SIG-M5 (cell line): ENCODE measurements around the gene CTRB1.
"Not testable (repeated sequence)": the region's sequence is repeated elsewhere in the genome, so short reads cannot be mapped to it uniquely, and the experiment has no call there.

ENCODE experiments used
- DNase-seq: peaks from one replicate; lab custom pipeline; 2025; lab: John Stamatoyannopoulos, UW

Gene CTRB1

DNA sequence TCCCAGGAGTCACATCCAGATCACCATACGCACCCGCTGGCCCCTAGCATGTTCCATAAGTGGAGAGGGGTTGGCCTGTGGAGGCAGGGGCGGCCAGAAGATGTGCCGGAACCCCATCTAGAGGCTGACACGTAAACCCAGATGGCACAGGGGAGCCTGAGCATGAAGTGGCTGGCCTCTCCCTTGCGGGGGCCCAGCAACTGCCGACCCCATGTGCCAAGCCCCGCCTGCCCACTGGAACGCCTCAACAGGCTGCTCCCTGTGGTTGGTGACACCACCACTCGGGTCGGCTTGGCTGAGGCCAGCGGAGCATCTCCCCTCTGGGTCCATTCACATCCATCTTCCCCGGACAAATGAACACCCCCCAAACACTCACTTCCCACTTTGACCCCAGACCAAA is 23.2 kb downstream of the CTRB1 start:
- no peak for DNase-seq

DNA sequence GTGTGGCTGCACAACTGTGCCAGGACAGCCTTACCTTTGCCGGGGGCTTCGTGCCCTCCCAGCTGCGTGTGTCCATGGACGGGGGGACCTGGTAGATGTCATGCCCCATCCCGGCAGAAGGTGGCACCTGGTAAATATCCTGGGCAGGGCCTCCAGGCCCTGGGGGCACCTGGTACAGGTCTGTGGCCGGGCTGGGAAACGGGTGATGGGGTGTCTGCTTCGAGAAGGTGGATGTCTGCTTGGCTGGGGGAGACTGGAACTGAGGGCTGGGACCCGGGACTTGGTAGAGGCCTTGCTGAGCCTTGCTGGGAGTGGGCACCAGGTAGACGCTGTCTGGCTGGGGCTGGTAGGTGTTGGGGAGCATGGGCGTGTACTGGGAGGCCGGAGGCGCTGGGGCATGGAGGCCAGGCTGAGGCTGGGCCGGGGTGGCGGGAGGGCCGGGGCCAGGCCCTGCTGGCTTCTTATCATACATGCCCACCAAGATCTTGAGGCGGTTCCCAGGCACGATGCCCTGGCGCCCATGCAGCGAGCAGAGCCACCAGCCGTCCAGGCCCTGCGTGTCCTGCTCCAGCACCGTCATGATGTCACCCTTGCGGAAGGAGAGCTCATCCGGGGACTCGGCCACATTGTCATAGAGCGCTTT is 23.8 kb downstream of the CTRB1 start:
- DNase-seq, result not testable (repeated sequence)

- DNase-seq, result no peak
These were observed 25.0 kb downstream of the CTRB1 start for GRCh38 chr16:75243667-75244224.

DNA sequence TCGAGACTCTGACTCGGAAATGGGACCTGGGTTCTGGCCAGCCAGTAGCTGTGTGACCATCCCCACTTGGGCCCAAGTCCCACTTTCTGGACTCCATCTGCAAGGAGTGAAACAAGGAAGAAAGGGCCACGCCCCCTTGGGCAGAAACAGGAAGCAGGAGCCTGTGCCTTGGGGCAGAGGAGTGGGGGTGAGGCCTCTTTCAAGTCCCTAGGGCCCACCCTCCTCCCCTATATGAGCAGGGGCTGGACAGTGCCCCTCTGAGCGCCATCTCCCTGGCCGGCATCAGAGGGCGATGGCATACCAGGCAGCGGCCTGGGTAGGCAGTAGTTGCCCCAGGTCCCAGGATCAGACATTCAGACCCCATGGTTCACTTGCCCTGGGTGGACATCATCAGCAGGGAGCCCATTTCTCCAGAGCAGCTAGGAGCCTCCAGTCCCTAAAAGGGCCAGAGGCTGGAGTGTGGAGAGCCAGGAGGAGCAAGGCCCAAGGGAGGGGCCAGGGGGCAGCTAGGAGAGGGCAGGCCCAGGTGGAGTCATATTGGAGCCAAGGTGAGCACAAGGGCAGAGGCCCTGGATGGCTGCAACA is 25.5 kb downstream of the CTRB1 start:
- DNase-seq, result no peak

- DNase-seq, result no peak
These were observed 26.3 kb downstream of the CTRB1 start for GRCh38 chr16:75244844-75245758.

DNA sequence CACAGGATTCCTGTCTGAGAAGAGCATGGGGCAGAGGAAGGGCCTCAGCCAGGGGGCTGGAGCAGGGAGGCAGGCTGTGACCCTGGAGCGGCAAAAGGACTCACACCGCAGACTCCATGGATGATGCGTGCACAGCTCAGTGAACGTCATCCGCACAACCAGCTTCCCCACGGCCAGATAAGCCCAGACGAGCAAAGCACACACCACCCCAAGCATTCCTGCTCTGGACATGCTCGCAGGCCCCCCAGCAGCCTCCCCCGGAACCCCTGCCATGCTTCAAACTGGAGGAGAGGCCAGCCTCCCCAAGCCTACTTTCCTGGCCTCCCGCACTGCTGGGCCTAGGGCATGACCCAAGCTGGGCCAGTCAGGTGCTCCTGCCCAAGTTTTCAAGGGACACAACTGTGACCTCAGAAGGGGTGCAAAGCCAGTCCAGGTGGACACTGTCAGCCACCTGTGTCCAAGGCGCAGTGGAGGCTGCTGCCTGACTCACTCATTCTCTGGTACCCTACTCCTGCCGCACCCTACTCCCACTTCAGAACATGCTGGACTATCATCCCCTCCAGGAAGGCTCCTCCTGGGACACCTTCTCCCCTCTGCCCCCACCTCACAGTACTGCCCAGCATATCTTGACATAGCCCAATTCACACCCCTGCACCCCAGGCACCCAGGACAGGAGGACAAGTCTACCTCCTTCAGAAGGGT is 27.9 kb downstream of the CTRB1 start:
- no peak for DNase-seq

DNA sequence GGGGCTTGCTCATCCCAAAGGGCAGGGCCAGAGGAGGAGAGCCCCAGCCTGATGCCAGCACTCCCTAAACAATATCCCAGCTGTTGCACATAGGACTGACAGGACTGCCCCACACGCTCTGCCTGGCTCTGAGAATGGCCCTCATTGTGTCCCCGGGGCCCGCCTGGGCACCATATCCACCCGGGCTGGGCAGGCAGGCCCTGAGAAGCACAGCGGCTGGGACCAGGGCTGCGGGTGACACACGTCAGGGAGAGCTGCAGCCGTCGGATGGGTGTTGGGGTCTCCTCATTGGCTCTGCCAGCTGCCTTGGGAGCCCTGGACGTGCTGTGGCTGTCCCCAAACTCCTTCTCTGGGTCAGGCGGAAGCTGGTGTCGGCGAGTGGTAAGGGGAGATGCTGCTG is 28.5 kb downstream of the CTRB1 start:
- no peak for DNase-seq

- DNase-seq, result no peak
These were observed 29.4 kb downstream of the CTRB1 start for GRCh38 chr16:75248142-75248535.

DNA sequence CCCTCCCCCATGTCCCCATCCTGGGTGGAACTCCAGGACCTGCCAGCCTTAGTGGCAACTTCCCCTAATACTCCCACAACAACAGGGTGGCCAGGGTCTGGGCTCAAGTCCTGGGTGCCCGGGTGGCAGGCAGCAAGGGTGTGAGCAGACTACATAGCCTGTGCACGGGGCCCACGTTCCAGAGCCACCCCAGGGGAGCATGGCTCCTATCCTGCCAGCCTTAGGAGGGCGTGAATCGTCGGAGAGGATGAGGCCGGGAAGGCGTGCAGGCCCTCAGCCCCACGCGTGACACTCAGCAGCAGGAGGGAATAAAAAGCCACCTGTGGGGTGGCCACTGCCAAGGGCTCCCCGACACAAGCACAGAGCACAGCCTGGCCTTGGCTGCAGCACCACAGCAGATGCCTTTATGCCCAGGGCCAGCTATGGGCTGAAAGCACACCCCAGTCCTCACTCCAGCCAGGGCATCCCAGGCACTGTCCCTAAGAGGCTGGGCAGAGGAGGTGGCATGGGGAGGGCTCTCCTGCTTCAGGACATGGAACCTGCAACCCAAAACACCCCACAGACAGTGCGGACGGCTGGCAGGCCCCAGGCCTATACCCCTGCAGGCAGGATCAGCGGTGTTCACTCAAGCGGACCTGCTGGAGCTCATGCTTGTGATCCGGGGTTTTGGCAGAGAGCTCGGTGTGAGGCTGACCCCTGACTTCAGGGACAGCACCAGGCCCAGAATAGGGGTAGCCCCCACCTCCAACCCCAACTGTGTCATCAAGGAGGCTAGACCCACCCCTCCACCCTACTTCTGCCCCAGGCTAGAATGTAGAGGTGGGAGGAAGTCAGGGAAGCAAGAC is 30.0 kb downstream of the CTRB1 start:
- no peak for DNase-seq

- DNase-seq, result no peak
These were observed 30.7 kb downstream of the CTRB1 start for GRCh38 chr16:75249441-75249840.

DNA sequence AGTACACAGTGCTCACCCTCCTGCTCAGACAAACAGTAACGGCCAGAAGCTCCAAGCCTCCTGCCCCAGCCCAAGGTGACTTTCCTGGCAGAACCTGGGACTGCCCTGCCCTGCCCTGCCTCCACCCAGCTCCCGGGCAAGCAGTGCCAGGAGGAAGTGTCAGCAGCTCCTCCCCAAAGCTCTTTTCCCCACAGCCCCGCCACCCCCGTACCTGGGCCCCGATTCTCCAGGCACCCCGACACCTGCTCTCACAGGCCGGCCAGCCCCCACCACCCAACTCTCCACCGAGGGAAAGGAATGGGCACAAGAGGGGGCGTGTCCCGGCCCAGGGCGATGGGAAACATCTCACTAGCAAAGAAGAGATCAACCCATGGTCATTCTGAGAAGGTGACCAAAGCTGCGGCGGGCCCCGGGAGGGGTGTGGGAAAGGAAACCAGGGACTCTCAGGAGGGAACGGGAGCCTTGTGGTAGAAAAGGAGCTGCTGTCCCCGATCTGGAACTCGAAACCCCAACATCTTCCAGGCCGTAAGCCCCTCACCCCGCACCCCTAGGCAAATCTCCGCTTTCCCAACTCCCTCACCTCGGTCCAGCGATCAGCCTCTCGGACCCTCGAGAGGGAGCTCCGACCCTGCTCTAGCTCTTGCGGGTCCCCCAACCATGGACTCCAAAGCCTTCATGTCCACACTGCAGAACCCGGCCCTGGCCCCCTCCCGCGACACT is 31.5 kb downstream of the CTRB1 start:
- no peak for DNase-seq

- DNase-seq, result no peak
These were observed 32.1 kb downstream of the CTRB1 start for GRCh38 chr16:75250809-75251279.

GRCh38 chr16:75251280-75252048 is 32.7 kb downstream of the CTRB1 start, which contains the start of gene BCAR1:
TSS of gene BCAR1 (minus strand) at chr16:75251624. CDS start at chr16:75251482, 142 bp downstream.
- DNase-seq, result no peak

DNA sequence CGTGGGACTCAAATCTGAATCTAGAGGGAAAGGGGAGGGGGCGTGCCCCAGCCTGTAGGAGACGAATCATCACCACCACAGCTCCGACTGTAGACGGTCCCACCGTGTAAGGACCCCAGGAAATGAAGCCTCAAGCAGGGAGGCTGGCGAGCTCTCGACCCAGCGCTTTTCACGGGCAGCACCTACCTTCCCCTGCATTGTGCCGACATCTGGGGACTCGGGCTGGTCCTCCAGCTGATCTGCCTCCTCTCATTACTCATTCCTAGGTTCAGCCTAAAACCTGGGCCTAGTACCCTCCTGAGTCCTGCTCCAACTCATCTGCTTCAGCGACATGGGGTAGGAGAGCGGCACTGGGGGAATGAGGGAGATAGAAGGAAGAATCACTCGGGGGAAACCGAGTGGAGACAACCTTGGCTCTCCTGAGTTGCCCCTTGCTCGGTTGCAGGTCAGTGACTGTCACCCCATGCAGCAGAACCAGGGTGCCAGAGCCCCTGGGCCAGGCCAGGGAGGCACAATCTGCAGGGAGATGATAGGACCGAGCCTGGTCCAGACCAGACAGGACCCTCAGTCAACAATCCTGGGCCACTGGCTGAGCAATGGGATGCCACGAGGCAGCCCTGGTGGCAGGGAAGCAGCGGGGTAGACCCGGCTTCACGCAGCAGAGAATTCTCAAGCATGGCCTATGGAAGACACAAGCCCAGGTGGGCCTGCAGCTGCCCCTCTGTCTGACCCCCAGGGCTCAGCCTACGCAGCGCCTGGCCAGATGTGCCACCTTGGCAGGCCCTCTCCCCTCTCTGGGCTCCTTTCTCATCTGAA is 33.5 kb downstream of the CTRB1 start:
- DNase-seq, result no peak

GRCh38 chr16:75252946-75253911 is 34.4 kb downstream of the CTRB1 start:
- no peak for DNase-seq

DNA sequence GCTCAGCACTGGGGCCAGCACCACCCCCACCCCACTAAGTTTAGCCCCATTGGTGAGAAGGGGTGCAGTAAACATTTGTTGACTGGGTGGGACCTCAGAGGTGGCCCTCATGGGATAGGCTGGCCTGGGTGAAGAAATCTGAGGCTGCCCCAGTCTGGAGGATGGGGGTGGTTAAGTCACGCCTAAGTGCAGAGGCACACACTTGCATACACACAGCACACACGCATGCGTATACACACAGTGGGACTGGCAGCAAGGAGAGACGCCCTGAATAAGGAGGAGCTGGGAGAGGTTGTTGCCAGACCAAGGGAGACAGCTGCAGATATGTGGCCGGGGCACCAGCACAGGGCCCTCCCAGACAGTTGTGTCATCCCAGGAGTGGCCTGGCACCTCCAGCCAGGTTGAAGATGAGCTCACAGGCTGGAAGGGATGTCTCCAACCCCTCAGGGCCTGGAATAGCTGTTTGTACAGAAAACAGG is 35.6 kb downstream of the CTRB1 start:
- DNase-seq, result no peak

DNA sequence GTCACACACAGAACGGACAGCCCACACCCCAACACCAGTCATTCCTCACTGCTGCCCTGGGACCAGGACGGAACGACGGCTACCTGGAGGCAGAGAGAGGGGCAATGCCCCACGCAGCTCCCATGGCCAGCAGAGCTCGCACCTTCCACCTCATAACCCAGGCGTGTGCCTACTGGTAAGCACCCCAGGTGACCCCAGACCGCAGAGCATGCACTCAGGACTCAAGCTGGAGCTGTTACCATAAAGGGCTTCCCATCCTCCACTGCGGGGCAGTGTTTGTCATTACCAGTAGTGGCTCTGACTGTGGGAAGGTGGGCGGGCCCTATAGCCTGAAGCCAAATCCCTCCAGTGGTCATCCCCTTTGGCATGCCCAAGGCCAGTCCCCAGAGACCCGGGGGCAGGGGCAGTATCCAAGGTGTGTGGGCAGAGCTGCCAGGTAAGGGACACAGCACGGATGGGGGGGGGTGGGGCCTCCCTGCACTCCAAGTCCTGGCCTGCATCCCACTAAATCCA is 37.3 kb downstream of the CTRB1 start:
- DNase-seq, result no peak
